ENCODE measurements around the gene IRX5. TPM values are rescaled to one million over a fixed set of nuclear protein-coding genes. Genes with fewer than 3 reads are reported as not detected.

The IRX5 gene
- total and polyA plus RNA-seq, 2 donors from 2014 or later: 3.7 to 22.3 TPM

DNA sequence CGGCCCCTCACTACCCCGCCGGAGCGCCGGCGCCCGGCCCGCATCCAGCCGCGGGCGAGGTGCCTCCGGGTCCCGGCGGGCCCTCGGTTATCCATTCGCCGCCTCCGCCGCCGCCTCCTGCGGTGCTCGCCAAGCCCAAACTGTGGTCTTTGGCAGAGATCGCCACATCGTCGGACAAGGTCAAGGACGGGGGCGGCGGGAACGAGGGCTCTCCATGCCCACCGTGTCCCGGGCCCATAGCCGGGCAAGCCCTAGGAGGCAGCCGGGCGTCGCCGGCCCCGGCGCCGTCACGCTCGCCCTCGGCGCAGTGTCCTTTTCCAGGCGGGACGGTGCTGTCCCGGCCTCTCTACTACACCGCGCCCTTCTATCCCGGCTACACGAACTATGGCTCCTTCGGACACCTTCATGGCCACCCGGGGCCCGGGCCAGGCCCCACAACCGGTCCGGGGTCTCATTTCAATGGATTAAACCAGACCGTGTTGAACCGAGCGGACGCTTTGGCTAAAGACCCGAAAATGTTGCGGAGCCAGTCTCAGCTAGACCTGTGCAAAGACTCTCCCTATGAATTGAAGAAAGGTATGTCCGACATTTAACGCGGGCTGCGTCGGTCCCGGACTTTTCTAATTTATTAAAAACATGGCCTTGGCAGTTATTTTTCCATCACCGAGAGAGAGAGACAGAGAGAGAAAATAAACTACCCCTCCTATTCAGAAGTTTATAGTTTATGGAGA is 2.8 kb downstream of the IRX5 start:
- TF ChIP-seq CTCF (IDR thresholded peaks at IDR 0.05; ENCODE audit: borderline replicate concordance, extremely low read depth, insufficient read depth): no peak
- Histone ChIP-seq H3K4me3 (ENCODE audit: low read length in 3 of 3) (no peak overlapping the region), H3K36me3 (ENCODE audit: control insufficient read depth in 2 of 3, insufficient read depth in 3 of 3, low read length in 3 of 3) (no peaks in the 10 kb centered on the region), H3K9me3 (ENCODE audit: control insufficient read depth in 2 of 3, insufficient read depth in 1 of 3, low read length in 3 of 3) (no peaks in the 10 kb centered on the region), H3K4me1 (ENCODE audit: control insufficient read depth in 2 of 3, insufficient read depth in 2 of 3, low read depth in 1 of 3, low read length in 3 of 3) (peaks cover 0 to 11% (median 0%) of the 10 kb centered on the region in 3 donors), H3K9ac (ENCODE audit: low read length in 3 of 3) (no peak overlapping the region), H3K27ac (ENCODE audit: low read depth in 2 of 2, low read length in 2 of 2) (no peak overlapping the region), H3K27me3 (ENCODE audit: control insufficient read depth, insufficient read depth, low read length) (peaks cover 45% of the 10 kb centered on the region)
- intact Hi-C loops (cut with DNase I): no loop called here
- no peak for FAIRE-seq
- DNase-seq: peak; percentile 34 to 73 (median 50)

- intact Hi-C loops (cut with DNase I): no loop called here
- H3K4me3 ChIP-seq (ENCODE audit: low read length in 3 of 3): peak overlapping the region in 1 of 3 donors; percentile 4
- peak overlapping the region in 1 of 3 donors; percentile 1 for H3K9ac ChIP-seq (ENCODE audit: low read length in 3 of 3)
- no peak overlapping the region for H3K27ac ChIP-seq (ENCODE audit: low read depth in 2 of 2, low read length in 2 of 2)
- peaks cover 0 to 8% (median 0%) of the 10 kb centered on the region in 3 donors for H3K4me1 ChIP-seq (ENCODE audit: control insufficient read depth in 2 of 3, insufficient read depth in 2 of 3, low read depth in 1 of 3, low read length in 3 of 3)
- H3K36me3 ChIP-seq (ENCODE audit: control insufficient read depth in 2 of 3, insufficient read depth in 3 of 3, low read length in 3 of 3): no peaks in the 10 kb centered on the region
- peaks cover 53% of the 10 kb centered on the region for H3K27me3 ChIP-seq (ENCODE audit: control insufficient read depth, insufficient read depth, low read length)
- H3K9me3 ChIP-seq (ENCODE audit: control insufficient read depth in 2 of 3, insufficient read depth in 1 of 3, low read length in 3 of 3): no peaks in the 10 kb centered on the region
- DNase-seq (peak; percentile 77 to 84 (median 81)), FAIRE-seq (no peak)
- TF ChIP-seq CTCF (IDR thresholded peaks at IDR 0.05; ENCODE audit: borderline replicate concordance, extremely low read depth, insufficient read depth): no peak
Measured at GRCh38 chr16:54934481-54935265, 4.0 kb downstream of the IRX5 start.

- no peak overlapping the region for H3K27ac ChIP-seq (ENCODE audit: low read depth in 2 of 2, low read length in 2 of 2)
- no peak overlapping the region for H3K9ac ChIP-seq (ENCODE audit: low read length in 3 of 3)
- DNase-seq: peak in 3 of 5 donors; percentile 49 to 63 (median 53)
- H3K27me3 ChIP-seq (ENCODE audit: control insufficient read depth, insufficient read depth, low read length): peaks cover 59% of the 10 kb centered on the region
- no peak overlapping the region for H3K4me3 ChIP-seq (ENCODE audit: low read length in 3 of 3)
- intact Hi-C loops (cut with DNase I): no loop called here
- no peak for FAIRE-seq
- H3K4me1 ChIP-seq (ENCODE audit: control insufficient read depth in 2 of 3, insufficient read depth in 2 of 3, low read depth in 1 of 3, low read length in 3 of 3): peaks cover 0 to 3% (median 0%) of the 10 kb centered on the region in 3 donors
- H3K9me3 ChIP-seq (ENCODE audit: control insufficient read depth in 2 of 3, insufficient read depth in 1 of 3, low read length in 3 of 3): no peaks in the 10 kb centered on the region
- no peaks in the 10 kb centered on the region for H3K36me3 ChIP-seq (ENCODE audit: control insufficient read depth in 2 of 3, insufficient read depth in 3 of 3, low read length in 3 of 3)
- TF ChIP-seq CTCF (IDR thresholded peaks at IDR 0.05; ENCODE audit: borderline replicate concordance, extremely low read depth, insufficient read depth): no peak
Measured at GRCh38 chr16:54935266-54935968, 4.8 kb downstream of the IRX5 start.
